VCaP (cell line): ENCODE results near the gene RASGEF1B.
A peak's percentile ranks its signal among the peaks of the same experiment; 100 is the strongest.
"Not testable (repeated sequence)": the region's sequence is repeated elsewhere in the genome, so short reads cannot be mapped to it uniquely, and the experiment has no call there.

ENCODE experiments used
- H3K27ac ChIP-seq: fragments of 450-650 bp; 2 replicates; pipeline ENCODE4 v1.5.1; 2017
- TF ChIP-seq, protein P1 (sequence below): fragments of 450-650 bp; conservative IDR thresholded peaks from 2 replicates; pipeline ENCODE4 v1.5.1; 2017; ENCODE audit warnings: mild to moderate bottlenecking, moderate library complexity

Gene RASGEF1B

GRCh38 chr4:81412946-81413495, 58.7 kb downstream of the RASGEF1B start:
- TF ChIP-seq, protein P1, sequence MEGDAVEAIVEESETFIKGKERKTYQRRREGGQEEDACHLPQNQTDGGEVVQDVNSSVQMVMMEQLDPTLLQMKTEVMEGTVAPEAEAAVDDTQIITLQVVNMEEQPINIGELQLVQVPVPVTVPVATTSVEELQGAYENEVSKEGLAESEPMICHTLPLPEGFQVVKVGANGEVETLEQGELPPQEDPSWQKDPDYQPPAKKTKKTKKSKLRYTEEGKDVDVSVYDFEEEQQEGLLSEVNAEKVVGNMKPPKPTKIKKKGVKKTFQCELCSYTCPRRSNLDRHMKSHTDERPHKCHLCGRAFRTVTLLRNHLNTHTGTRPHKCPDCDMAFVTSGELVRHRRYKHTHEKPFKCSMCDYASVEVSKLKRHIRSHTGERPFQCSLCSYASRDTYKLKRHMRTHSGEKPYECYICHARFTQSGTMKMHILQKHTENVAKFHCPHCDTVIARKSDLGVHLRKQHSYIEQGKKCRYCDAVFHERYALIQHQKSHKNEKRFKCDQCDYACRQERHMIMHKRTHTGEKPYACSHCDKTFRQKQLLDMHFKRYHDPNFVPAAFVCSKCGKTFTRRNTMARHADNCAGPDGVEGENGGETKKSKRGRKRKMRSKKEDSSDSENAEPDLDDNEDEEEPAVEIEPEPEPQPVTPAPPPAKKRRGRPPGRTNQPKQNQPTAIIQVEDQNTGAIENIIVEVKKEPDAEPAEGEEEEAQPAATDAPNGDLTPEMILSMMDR = no peak
- no peak overlapping the region for H3K27ac ChIP-seq

GRCh38 chr4:81410680-81411079, 61.0 kb downstream of the RASGEF1B start:
- TF ChIP-seq, protein P1 = no peak
- no peak overlapping the region for H3K27ac ChIP-seq

GRCh38 chr4:81409836-81410235, 61.9 kb downstream of the RASGEF1B start:
- TF ChIP-seq, protein P1 = no peak

GRCh38 chr4:81408341-81408740, 63.4 kb downstream of the RASGEF1B start:
- no peak overlapping the region for H3K27ac ChIP-seq

More at GRCh38 chr4:81409836-81410235, 61.9 kb downstream of the RASGEF1B start:
- H3K27ac ChIP-seq = no peak overlapping the region

DNA sequence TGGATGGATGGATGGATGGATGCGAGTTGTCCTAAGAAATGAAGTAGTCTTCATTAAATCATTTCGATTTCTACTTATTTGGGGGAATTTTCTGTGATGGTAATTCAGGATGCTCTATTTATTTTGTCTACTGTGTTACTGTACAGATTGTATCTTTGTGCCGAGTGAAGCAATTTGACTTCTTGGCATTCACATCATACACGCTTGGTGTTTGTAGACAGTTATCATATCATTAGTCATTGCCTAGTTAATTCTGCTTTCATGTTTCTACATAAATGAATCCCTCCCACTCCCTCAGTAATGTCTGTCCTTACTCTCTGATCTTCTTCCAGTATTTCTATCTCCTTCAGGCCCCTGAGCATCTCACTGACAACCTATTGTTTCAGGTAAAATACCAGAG, 64.0 kb downstream of the RASGEF1B start:
- H3K27ac ChIP-seq = no peak overlapping the region
- TF ChIP-seq, protein P1 = no peak

More at GRCh38 chr4:81408341-81408740, 63.4 kb downstream of the RASGEF1B start:
- TF ChIP-seq, protein P1 = no peak

GRCh38 chr4:81406481-81406880, 65.2 kb downstream of the RASGEF1B start:
- not testable (repeated sequence) for H3K27ac ChIP-seq

- no peak overlapping the region for H3K27ac ChIP-seq
These were observed 65.8 kb downstream of the RASGEF1B start for GRCh38 chr4:81405900-81406401.

GRCh38 chr4:81404741-81405140, 67.0 kb downstream of the RASGEF1B start:
- H3K27ac ChIP-seq = no peak overlapping the region

More at GRCh38 chr4:81405900-81406401, 65.8 kb downstream of the RASGEF1B start:
- TF ChIP-seq, protein P1 = peak; percentile 89

More at GRCh38 chr4:81404741-81405140, 67.0 kb downstream of the RASGEF1B start:
- TF ChIP-seq, protein P1 = no peak
